HepG2 (cell line): ENCODE data around the gene NSMCE1. TPM values are rescaled to one million over a fixed set of nuclear protein-coding genes. Genes with fewer than 3 reads are reported as not detected.

Experiments used
- BHLHE40 ChIP-seq: IDR thresholded peaks from 2 replicates; pipeline ENCODE4 v1.6.1; 2011; ENCODE audit warnings: low read length, improper control_type of control experiment
- ELF3 ChIP-seq: IDR thresholded peaks from 2 replicates; pipeline ENCODE4 v1.6.1; 2016; ENCODE audit warnings: missing genetic modification reagents, missing compliant biosample characterization
- ERF ChIP-seq: IDR thresholded peaks from 2 replicates; pipeline ENCODE4 v1.6.1; 2018; ENCODE audit warnings: missing biosample characterization, missing genetic modification reagents
- HDAC1 ChIP-seq: sonication (generic); formaldehyde crosslinking; IDR thresholded peaks from 2 replicates; pipeline ENCODE4 v1.5.1; 2020; ENCODE audit warnings: mild to moderate bottlenecking, missing genetic modification reagents
- MIER2 ChIP-seq: IDR thresholded peaks from 2 replicates; pipeline ENCODE4 v1.6.1; 2016; ENCODE audit warnings: missing biosample characterization, missing genetic modification reagents
- MXI1 ChIP-seq: IDR thresholded peaks from 3 replicates; pipeline ENCODE4 v1.6.1; 2012; ENCODE audit warnings: low read depth, low read length, inconsistent platforms, borderline replicate concordance
- XRCC5 ChIP-seq: fragments of 200-400 bp; formaldehyde crosslinking; optimal IDR thresholded peaks from 2 replicates; pipeline ENCODE3; 2017; ENCODE audit warnings: mild to moderate bottlenecking, low read length
- YEATS2 ChIP-seq: sonication (generic); formaldehyde crosslinking; IDR thresholded peaks from 2 replicates; pipeline ENCODE4 v1.4.0; 2020; ENCODE audit warnings: missing genetic modification reagents, borderline replicate concordance
- ZNF317 ChIP-seq: sonication (generic); formaldehyde crosslinking; IDR thresholded peaks from 2 replicates; pipeline ENCODE4 v1.5.0; 2020; ENCODE audit warnings: mild to moderate bottlenecking, missing genetic modification reagents
- polyA plus RNA-seq, 8 experiments: library from polyadenylated mRNA; depleted of rRNA in 3 of 8; stranded (reverse) in 7 of 8; unstranded in 1 of 8; fragments of >200 nt; fragmentation: Illumina TruSeq in 4 of 8; extraction: Trizol in 4 of 8; gene quantifications; 2 replicates each; pipeline versions ENCODE4 v1.2.1 to v1.2.3, GENCODE V29; 2011 to 2016; ENCODE audit warnings: low read depth in 4 of 8, missing spikeins in 1 of 8, mixed read lengths in 1 of 8; ENCODE audit not compliant: insufficient read depth in 1 of 8
- total RNA-seq, 5 experiments: library from RNA; depleted of rRNA; stranded (reverse); fragments of >200 nt; fragmentation: Illumina TruSeq; extraction: Trizol; gene quantifications; 2 replicates each; pipeline ENCODE4 v1.2.3, GENCODE V29; 2016; ENCODE audit warnings: low read depth in 1 of 5
- TF ChIP-seq, protein P1 (sequence below): IDR thresholded peaks from 2 replicates; pipeline ENCODE4 v1.6.1; 2018; ENCODE audit warnings: missing genetic modification reagents, mild to moderate bottlenecking, missing compliant biosample characterization
- TF ChIP-seq, protein P2 (sequence below): IDR thresholded peaks from 2 replicates; pipeline ENCODE4 v1.6.1; 2016; ENCODE audit warnings: low read depth, control low read depth
- TF ChIP-seq, protein P3 (sequence below): sonication (generic); formaldehyde crosslinking; IDR thresholded peaks from 2 replicates; pipeline ENCODE4 v1.5.0; 2020; ENCODE audit warnings: missing genetic modification reagents, mild to moderate bottlenecking, borderline replicate concordance
- TF ChIP-seq, protein P4 (sequence below): sonication (generic); formaldehyde crosslinking; IDR thresholded peaks from one replicate; pipeline ENCODE4 v1.5.1; 2020; ENCODE audit warnings: mild to moderate bottlenecking, missing genetic modification reagents; ENCODE audit errors: not compliant biosample characterization

The NSMCE1 gene
- total and polyA plus RNA-seq, 2 of the 13 experiments (the other 11 are each of a cell fraction or from before 2014, with no cell fraction given) = 42.7 to 52.9 TPM

DNA sequence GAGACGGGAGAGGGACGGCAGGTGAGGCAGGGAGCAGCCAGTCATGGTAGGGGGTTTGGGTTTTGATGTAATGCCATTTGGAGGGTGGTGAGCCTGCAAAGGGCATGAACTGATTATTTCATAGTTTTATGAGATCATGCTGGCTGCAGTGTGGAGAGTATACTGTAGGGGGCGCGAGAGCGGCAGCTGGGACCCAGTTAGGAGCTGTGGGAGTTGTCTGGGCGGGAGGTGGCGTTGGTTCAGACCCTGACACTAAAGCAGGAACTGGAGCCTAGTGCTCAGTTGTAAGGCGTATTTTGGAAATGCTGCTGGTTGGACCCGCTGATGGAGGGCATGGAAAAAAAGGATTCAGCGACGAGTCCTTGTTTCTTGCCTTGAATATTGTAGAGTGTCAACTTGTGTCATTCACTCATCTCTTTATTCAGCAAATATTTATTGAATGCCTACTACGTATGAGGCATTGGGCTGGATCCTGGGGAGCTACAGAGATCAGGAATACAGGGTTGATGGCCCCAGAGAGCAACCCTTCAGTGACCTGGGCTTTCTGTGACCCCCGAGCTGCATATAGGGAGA, 89.0 kb downstream of the NSMCE1 start (continued):
- TF ChIP-seq HDAC1 (CRISPR knock-in tag) (peak; percentile 22; the same call in 1 of the 2 replicates), BHLHE40 (peak; percentile 44; the same call in 1 of the 2 replicates), MXI1 (peak; percentile 34; the same call in 1 of the 3 replicates), XRCC5 (peak; percentile 94), MIER2 (CRISPR knock-in tag) (0 out of 2 replicates have a peak, but pooled peaks have one; percentile 48), ERF (CRISPR knock-in tag) (peak; percentile 68; the same call in 1 of the 2 replicates), ELF3 (peak; percentile 44; the same call in 1 of the 2 replicates), YEATS2 (CRISPR knock-in tag) (peak; percentile 40; the same call in 1 of the 2 replicates), ZNF317 (CRISPR knock-in tag) (no peak)
- TF ChIP-seq, protein P1, sequence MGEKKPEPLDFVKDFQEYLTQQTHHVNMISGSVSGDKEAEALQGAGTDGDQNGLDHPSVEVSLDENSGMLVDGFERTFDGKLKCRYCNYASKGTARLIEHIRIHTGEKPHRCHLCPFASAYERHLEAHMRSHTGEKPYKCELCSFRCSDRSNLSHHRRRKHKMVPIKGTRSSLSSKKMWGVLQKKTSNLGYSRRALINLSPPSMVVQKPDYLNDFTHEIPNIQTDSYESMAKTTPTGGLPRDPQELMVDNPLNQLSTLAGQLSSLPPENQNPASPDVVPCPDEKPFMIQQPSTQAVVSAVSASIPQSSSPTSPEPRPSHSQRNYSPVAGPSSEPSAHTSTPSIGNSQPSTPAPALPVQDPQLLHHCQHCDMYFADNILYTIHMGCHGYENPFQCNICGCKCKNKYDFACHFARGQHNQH (CRISPR knock-in tag) = 0 out of 2 replicates have a peak, but pooled peaks have one; percentile 59
- TF ChIP-seq, protein P2, sequence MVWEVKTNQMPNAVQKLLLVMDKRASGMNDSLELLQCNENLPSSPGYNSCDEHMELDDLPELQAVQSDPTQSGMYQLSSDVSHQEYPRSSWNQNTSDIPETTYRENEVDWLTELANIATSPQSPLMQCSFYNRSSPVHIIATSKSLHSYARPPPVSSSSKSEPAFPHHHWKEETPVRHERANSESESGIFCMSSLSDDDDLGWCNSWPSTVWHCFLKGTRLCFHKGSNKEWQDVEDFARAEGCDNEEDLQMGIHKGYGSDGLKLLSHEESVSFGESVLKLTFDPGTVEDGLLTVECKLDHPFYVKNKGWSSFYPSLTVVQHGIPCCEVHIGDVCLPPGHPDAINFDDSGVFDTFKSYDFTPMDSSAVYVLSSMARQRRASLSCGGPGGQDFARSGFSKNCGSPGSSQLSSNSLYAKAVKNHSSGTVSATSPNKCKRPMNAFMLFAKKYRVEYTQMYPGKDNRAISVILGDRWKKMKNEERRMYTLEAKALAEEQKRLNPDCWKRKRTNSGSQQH (CRISPR knock-in tag) = 0 out of 2 replicates have a peak, but pooled peaks have one; percentile 57
- TF ChIP-seq, protein P3, sequence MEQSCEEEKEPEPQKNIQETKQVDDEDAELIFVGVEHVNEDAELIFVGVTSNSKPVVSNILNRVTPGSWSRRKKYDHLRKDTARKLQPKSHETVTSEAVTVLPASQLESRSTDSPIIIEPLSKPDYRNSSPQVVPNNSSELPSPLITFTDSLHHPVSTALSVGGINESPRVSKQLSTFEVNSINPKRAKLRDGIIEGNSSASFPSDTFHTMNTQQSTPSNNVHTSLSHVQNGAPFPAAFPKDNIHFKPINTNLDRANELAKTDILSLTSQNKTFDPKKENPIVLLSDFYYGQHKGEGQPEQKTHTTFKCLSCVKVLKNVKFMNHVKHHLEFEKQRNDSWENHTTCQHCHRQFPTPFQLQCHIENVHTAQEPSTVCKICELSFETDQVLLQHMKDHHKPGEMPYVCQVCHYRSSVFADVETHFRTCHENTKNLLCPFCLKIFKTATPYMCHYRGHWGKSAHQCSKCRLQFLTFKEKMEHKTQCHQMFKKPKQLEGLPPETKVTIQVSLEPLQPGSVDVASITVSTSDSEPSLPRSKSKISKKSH = 0 out of 2 replicates have a peak, but pooled peaks have one; percentile 35
- TF ChIP-seq, protein P4, sequence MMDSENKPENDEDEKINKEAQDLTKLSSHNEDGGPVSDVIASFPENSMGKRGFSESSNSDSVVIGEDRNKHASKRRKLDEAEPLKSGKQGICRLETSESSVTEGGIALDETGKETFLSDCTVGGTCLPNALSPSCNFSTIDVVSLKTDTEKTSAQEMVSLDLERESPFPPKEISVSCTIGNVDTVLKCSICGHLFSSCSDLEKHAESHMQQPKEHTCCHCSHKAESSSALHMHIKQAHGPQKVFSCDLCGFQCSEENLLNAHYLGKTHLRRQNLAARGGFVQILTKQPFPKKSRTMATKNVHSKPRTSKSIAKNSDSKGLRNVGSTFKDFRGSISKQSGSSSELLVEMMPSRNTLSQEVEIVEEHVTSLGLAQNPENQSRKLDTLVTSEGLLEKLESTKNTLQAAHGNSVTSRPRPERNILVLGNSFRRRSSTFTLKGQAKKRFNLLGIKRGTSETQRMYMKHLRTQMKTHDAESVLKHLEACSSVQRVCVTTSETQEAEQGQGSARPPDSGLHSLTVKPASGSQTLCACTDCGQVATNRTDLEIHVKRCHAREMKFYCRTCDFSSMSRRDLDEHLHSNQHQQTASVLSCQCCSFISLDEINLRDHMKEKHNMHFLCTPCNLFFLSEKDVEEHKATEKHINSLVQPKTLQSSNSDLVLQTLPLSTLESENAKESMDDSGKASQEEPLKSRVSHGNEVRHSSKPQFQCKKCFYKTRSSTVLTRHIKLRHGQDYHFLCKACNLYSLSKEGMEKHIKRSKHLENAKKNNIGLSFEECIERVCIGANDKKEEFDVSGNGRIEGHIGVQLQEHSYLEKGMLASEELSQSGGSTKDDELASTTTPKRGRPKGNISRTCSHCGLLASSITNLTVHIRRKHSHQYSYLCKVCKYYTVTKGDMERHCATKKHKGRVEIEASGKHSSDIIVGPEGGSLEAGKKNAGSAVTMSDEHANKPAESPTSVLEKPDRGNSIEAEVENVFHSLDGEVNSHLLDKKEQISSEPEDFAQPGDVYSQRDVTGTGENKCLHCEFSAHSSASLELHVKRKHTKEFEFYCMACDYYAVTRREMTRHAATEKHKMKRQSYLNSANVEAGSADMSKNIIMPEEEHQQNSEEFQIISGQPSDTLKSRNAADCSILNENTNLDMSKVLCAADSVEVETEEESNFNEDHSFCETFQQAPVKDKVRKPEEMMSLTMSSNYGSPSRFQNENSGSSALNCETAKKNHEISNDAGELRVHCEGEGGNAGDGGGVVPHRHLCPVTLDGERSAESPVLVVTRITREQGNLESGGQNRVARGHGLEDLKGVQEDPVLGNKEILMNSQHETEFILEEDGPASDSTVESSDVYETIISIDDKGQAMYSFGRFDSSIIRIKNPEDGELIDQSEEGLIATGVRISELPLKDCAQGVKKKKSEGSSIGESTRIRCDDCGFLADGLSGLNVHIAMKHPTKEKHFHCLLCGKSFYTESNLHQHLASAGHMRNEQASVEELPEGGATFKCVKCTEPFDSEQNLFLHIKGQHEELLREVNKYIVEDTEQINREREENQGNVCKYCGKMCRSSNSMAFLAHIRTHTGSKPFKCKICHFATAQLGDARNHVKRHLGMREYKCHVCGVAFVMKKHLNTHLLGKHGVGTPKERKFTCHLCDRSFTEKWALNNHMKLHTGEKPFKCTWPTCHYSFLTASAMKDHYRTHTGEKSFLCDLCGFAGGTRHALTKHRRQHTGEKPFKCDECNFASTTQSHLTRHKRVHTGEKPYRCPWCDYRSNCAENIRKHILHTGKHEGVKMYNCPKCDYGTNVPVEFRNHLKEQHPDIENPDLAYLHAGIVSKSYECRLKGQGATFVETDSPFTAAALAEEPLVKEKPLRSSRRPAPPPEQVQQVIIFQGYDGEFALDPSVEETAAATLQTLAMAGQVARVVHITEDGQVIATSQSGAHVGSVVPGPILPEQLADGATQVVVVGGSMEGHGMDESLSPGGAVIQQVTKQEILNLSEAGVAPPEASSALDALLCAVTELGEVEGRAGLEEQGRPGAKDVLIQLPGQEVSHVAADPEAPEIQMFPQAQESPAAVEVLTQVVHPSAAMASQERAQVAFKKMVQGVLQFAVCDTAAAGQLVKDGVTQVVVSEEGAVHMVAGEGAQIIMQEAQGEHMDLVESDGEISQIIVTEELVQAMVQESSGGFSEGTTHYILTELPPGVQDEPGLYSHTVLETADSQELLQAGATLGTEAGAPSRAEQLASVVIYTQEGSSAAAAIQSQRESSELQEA (CRISPR knock-in tag) = peak; percentile 34
